ENCODE results near the gene GDF7. TPM values are rescaled to one million over a fixed set of nuclear protein-coding genes. Genes with fewer than 3 reads are reported as not detected.
A peak's percentile ranks its signal among the peaks of the same experiment; 100 is the strongest.

GDF7 gene
- total RNA-seq, 4 donors from 2014 or later = under 0.01 to 0.42 (median 0.13) TPM

GRCh38 chr2:20619624-20620024, 47.3 kb upstream of the GDF7 start:
- TF ChIP-seq CTCF (IDR thresholded peaks at IDR 0.05) = no peak
- TF ChIP-seq POLR2A (IDR thresholded peaks at IDR 0.05) = no peak

GRCh38 chr2:20620271-20620681, 46.7 kb upstream of the GDF7 start:
- 95 to 97% methylated on average over 8 of the region's 8 CpGs for WGBS, 2 donors
- intact Hi-C loops (cut with DNase I) = no loop called here

More at GRCh38 chr2:20619624-20620024, 47.3 kb upstream of the GDF7 start:
- WGBS, 2 donors = 47 to 56% methylated on average over 7 to 8 of the region's 13 CpGs
- no peaks in the 10 kb centered on the region for H3K27me3 ChIP-seq
- H3K4me3 ChIP-seq (replicated peaks in 1 of 3) = no peak overlapping the region
- H3K27ac ChIP-seq = peak overlapping the region; percentile 95 to 100 (median 99)
- intact Hi-C loops (cut with DNase I) = no loop called here
- peaks cover 44 to 59% of the 10 kb centered on the region in 2 donors for H3K4me1 ChIP-seq
- no peaks in the 10 kb centered on the region for H3K9me3 ChIP-seq
- DNase-seq = peak; percentile 73
- peaks cover 19 to 25% of the 10 kb centered on the region in 2 donors for H3K36me3 ChIP-seq

GRCh38 chr2:20620696-20621365, 46.1 kb upstream of the GDF7 start:
- Histone ChIP-seq H3K9me3 (no peaks in the 10 kb centered on the region), H3K27ac (peak overlapping the region in 2 of 3 donors; percentile 95 to 100), H3K27me3 (no peaks in the 10 kb centered on the region), H3K4me1 (peaks cover 36 to 47% of the 10 kb centered on the region in 2 donors), H3K36me3 (peaks cover 19 to 25% of the 10 kb centered on the region in 2 donors), H3K4me3 (replicated peaks in 1 of 3) (no peak overlapping the region)
- intact Hi-C loops (cut with DNase I) = no loop called here
- peak in 1 of 2 donors; percentile 1 for DNase-seq
- WGBS, 2 donors = 77 to 79% methylated on average over 4 of the region's 4 CpGs
- no peak for TF ChIP-seq CTCF (IDR thresholded peaks at IDR 0.05)
- TF ChIP-seq POLR2A (IDR thresholded peaks at IDR 0.05) = no peak

More at GRCh38 chr2:20620271-20620681, 46.7 kb upstream of the GDF7 start:
- Histone ChIP-seq H3K27ac (peak overlapping the region; percentile 95 to 100 (median 99)), H3K4me3 (replicated peaks in 1 of 3) (no peak overlapping the region), H3K27me3 (no peaks in the 10 kb centered on the region), H3K9me3 (no peaks in the 10 kb centered on the region), H3K4me1 (peaks cover 38 to 53% of the 10 kb centered on the region in 2 donors), H3K36me3 (peaks cover 19 to 25% of the 10 kb centered on the region in 2 donors)
- peak in 1 of 2 donors; percentile 4 for DNase-seq
- TF ChIP-seq POLR2A (IDR thresholded peaks at IDR 0.05) (no peak), CTCF (IDR thresholded peaks at IDR 0.05) (no peak)

DNA sequence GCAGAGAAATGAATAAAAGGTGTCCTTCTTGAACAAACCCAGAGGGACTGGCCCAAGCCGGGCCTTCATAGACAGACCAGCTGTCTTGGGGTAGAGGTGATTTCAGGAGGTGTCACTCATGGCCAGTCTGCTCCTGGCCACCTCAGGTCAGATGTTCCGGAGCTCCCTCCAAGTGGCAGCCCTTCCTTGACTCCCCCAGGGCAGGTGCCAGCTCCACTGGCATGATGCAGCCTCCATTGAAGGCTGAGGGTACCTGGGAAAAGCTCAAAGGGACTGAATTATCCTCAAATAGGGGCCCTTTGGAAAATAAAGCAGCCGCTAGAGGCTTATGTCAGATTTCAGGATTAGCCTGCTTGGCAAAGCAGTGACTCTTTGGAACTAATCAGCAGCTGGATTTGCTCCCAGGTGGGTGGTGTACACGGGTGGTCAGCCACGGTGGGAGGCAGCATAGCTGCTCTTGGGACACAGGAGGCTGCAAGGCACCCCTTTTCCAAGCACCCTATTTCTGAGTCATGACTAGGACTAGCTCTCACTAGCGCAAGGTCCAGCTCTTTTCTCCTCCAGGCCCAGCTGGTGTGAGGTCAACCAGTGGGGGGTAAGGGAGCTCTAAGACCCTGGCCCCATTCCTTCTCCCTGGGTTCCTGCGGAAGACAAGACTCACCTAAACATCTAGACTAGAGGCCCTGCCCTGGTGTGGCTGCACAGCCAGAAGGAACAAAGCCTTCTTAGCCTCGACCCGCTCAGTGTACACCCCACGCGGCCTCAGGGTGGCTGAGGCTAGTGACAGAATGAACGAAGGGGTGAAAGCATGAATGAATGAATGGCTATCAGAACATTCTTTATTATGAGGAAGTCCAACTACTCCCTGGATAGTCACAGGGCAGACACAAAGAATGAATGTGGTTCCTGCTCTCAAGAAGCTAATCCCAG, 45.3 kb upstream of the GDF7 start:
- Histone ChIP-seq H3K27ac (peak overlapping the region in 2 of 3 donors; percentile 10 to 95), H3K36me3 (peaks cover 19 to 25% of the 10 kb centered on the region in 2 donors), H3K27me3 (no peaks in the 10 kb centered on the region), H3K9me3 (no peaks in the 10 kb centered on the region), H3K4me3 (replicated peaks in 1 of 3) (no peak overlapping the region), H3K4me1 (peaks cover 30 to 46% of the 10 kb centered on the region in 2 donors)
- no peak for TF ChIP-seq CTCF (IDR thresholded peaks at IDR 0.05)
- TF ChIP-seq POLR2A (IDR thresholded peaks at IDR 0.05) = no peak
- WGBS, 2 donors = 88 to 92% methylated on average over 12 of the region's 12 CpGs
- no peak for DNase-seq
- intact Hi-C loops (cut with DNase I) = no loop called here

Data from thyroid gland (tissue), 4 donors.